Left ventricle myocardium superior (tissue), 1 donor: ENCODE results near the gene RNF112. TPM values are rescaled to one million over a fixed set of nuclear protein-coding genes. Genes with fewer than 3 reads are reported as not detected.

Experiments
- ATAC-seq: fragments of 200-7000 bp; cut with Tn5 transposase; one replicate; pipeline ENCODE4 v1.9.1; 2020; ENCODE audit warnings: mild to moderate bottlenecking, moderate library complexity
- DNase-seq: peaks from one replicate; pipeline ENCODE4 v3.0.0-alpha.2; 2020
- intact Hi-C: fragments of 100-400 bp; cut with micrococcal nuclease; formaldehyde crosslinking; loops from one replicate; pipeline ENCODE4 v1.11.0; 2022
- total RNA-seq: library from RNA; stranded (reverse); fragmentation: NEBNext Ultra II Directional; extraction: Animal tissue kit (Norgen Biotek cat#: 25700); gene quantifications from one replicate; pipeline ENCODE4 v1.2.1, GENCODE V29; 2021
- donor health status: DM: no; HTN: yes; CAD: no; lungs with severe emphysema.

RNF112 gene
- total RNA-seq, 1 donor from 2014 or later: 3.5 TPM

DNA sequence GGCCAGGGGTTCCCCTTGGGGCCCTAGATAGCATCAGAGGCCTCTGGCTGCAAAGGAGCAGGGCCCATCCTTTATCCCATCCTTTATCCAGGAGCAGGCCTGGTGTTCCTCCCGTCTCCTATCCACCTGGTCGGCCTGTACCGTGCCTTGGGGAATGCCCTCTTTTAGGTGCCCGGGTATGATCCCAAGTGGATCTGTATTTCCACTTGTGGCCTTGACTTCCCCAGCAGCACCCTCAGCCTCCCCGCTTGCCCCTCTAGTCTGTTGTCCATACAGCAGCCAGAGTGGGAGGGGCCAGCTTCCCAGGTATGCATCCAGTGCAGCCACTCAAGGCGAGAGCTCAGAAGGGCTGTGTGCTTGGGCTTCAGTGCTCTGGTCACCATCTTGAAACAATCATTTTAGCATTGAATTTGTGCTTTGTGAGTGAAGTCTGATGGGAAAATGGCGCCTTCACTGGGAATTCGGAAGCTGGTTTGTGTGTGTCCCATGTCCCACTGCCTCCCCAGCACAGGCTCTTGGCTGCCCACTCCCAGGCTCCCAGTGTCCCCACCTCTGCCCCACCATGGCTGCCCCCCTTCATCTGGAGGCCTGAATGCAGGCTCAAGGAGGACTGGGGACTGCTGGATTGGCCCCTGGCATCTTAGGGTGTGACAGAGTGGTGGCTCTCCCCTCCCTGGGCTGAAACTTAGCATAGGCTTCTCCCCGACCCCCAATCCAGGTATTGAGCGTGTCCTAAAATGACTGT is 3.3 kb upstream of the RNF112 start:
- intact Hi-C loops: no loop called here
- DNase-seq (no peak), ATAC-seq (no peak)

DNA sequence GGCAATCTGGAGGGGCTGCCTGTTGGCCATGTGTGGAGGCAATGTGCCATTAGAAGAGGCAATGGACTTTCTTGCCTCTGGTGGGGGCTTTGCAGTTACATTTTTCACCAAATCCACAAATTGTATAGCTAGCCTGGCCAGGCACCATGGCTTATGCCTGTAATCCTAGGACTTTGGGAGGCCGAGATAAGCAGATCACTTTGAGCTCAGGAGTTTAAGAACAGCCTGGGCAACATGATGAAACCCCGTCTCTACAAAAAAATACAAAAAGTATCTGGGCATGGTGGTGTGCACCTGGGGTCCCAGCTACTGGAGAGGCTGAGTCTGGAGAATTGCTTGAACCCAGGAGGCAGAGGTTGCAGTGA is 2.7 kb upstream of the RNF112 start:
- DNase-seq (no peak), ATAC-seq (no peak)
- intact Hi-C loops: no loop called here

DNA sequence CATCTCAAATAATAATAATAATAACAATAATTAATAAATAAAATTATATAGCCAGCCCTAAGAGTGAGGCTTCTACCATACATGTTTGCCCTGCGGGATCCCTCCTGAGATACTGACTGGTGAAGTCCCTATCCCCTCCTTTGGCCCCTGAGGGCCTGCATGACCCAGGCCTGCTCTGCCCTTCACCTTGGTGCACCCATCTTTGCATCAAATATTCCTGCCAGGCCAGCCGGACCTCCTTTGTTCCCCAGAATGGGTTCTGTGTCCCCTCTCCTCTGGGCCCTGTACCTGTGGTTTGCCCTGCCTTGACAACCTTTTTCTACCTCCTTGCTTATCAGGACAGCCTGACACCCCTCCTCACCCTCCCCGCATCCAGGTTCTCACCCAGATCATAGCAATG is 2.0 kb upstream of the RNF112 start:
- ATAC-seq (no peak), DNase-seq (no peak)
- intact Hi-C loops: no loop called here

DNA sequence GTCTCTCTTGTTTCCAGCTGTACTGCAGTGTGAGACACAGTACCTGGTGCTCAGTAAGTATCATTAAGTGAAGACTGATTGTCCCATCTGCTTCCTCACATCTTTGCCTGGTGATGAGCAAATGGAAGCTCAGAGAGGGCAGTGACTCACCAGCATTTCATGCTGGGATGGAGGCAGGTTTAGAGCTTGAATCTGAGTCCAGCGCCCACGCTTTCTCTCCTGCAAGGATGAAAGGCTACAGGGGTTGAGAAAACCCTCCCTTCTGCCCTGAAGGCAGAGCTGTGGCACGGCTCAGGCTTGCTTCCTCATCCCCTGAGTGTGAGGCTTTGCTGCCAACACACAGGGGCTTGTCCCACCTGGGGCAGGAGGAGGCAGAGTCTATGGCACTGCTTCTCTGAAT is 1.5 kb upstream of the RNF112 start:
- DNase-seq (no peak), ATAC-seq (no peak)
- intact Hi-C loops: no loop called here

DNA sequence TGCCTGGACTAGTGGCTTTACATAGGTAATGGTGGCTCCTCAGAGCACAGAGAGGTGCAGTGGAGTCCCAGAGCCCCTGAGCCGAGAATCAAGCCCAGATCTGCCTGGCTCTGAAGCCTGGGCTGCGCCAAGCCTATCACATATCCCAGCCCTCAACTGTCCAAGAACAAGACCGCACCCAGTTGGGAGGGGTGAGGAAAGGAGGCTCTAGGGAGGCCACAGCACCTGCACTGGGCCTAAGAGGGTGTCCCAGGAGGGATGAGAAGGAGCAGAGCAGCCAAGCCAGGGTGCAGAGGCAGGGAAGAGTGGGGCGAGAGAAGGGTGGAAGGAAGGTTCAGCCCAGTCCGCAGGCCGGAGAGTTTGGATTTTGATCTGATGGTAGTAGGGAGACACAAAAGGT is 941 bp upstream of the RNF112 start:
- ATAC-seq: no peak
- DNase-seq: no peak
- intact Hi-C loops: no loop called here

DNA sequence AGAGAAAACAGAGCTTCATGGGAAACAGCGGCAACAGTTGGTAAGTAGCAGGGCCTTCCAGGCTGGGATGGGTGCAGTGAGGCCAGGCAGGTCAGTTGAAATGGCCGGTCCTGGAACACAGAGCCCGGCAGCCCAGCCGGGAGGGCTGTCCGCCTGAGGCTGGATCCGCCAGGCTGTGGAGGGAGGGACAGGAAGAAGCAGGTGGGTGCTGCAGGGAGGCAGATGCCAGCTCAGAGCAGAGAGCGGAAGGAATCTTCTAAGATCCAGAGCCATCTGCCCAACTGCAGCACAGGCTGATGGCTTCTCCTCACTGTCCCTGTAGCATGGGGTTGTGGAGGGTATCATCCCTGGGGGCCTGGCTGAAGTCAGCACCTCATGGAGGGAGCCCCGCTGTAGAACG is 599 bp downstream of the RNF112 start:
- DNase-seq (no peak), ATAC-seq (peak; percentile 39)
- intact Hi-C loops: no loop called here

DNA sequence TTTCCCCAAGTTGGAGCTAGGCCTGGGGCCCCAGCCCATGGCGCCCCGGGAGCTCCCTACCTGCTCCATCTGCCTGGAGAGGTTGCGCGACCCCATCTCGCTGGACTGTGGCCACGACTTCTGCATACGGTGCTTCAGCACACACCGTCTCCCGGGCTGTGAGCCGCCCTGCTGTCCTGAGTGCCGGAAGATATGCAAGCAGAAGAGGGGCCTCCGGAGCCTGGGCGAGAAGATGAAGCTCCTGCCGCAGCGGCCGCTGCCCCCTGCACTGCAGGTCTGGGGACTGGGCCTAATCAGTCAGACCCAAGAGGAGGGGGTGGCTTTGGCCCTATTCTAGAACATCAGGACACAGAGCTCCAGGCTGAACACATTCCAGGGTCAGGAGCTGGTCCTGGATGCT is 1.5 kb downstream of the RNF112 start:
- ATAC-seq: no peak
- no peak for DNase-seq
- intact Hi-C loops: no loop called here

DNA sequence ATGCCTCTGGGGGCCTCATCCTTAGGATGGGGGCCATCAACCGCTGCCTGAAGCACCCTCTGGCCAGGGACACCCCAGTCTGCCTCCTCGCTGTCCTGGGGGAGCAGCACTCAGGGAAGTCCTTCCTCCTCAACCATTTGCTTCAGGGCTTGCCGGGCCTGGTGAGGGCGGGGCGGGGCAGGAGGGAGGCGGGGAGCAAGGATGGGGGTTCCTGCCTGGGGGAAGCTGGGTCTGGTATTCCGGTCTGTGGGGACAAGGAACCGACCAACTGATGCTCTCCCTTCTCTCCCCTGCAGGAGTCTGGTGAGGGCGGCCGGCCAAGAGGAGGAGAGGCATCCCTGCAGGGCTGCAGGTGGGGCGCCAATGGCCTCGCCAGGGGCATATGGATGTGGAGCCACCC is 2.0 kb downstream of the RNF112 start:
- ATAC-seq (no peak), DNase-seq (no peak)
- intact Hi-C loops: no loop called here

DNA sequence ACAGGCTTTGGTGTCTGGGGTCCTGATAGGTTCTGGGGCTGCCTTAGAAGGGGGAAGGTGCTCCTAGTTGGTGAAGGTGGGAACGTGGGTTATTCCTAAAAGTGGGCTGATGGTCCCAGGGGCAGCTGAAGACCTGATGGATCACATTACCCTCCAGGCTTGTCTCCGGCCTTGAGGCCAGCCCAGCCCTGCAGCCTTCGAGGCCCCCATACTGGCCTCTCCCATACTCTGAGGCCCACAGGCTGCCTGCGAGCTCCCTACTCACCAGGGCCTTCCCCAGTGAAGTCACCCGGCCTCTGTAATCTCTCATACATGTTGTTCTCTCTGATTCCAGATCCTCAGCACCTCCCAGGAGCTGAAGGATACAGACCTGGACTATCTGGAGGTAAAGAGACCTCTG is 2.7 kb downstream of the RNF112 start:
- DNase-seq (no peak), ATAC-seq (no peak)
- intact Hi-C loops: no loop called here

DNA sequence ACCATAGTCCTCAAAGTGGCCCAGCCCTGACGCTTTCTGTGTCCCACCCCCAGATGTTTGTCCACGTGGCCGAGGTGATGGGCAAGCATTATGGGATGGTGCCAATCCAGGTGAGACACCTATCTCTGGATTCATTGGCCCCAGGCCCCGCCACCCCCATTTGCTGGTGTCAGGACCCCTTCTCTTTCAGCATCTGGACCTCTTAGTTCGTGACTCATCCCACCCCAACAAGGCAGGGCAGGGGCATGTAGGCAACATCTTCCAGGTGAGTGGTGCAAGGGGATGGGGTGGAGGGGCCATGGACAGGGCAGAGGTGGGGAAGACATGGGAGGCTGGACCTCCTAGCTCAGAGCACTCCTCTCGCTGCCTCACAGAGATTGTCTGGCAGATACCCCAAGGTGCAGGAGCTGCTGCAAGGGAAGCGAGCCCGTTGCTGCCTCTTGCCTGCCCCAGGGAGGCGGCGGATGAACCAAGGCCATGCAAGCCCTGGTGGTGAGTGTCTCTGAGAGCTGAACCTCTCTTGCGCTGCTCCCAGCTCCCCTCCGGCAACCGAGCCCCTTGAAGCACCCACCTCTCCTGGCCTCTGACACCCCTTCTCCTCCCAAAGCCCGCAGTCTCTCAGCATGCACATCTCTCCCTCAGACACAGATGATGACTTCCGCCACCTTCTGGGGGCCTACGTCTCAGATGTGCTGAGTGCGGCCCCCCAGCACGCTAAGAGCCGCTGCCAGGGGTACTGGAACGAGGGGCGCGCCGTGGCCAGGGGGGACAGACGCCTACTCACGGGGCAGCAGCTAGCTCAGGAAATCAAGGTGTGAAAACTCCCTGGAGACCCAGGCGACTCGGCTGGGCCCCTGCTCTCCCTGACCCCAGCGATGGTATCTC is 3.6 kb downstream of the RNF112 start:
- DNase-seq: no peak
- ATAC-seq: no peak
- intact Hi-C loops: no loop called here

DNA sequence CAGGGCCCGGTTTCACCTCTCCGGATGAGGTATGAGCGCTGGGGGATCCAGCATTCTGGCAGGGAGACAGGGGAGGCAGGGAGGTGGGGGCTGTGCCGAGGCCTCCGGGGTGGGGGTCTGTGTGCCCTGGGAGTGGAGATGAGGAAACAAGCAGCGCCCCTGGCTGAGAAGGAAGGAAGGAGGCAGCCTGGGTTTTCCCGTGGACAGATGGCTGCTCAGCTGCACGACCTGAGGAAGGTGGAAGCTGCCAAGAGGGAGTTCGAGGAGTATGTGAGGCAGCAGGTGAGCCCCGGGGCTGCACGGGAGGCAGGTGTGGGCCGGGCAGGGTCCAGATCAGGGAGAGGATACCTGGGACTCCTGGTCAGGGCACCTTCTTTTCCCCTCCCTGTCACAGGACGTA is 4.3 kb downstream of the RNF112 start:
- ATAC-seq: no peak

DNA sequence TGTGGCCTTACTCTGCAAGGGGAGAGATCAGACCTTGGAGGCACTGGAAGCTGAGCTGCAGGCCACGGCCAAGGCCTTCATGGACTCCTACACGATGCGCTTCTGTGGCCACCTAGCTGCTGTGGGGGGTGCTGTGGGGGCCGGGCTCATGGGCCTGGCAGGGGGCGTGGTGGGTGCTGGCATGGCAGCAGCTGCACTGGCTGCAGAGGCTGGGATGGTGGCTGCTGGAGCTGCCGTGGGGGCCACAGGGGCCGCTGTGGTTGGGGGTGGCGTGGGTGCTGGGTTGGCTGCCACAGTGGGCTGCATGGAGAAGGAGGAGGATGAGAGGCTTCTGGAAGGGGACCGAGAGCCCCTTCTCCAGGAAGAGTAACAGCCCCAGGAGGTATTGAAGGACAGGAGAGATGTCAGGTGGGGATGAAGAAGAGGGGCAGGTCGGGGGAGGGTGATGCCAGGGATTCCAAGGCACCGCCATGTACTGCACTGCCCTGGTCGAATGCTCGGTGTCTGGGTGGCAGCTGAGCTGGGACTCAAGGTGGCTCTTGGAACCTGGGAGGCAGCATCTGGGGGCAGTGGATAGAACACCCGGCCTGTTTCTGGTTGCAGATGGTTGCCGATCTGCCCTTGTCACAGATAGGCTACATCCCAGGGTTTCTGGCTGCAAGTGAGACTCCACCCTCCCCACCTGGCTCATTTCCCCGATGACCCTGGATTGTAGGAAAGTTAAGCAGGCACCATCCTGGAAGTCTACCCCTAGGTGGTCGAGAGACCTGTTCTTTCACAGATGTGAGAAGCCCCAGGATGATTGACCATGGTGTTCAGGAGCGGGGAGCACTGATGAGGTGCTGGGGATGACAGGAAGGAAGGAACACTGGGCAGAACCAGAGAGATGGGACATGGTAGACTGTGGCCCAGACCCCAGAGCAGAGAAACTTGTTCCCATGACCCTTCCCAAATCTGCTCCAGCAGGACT is 5.1 kb downstream of the RNF112 start:
- ATAC-seq (no peak), DNase-seq (no peak)
- intact Hi-C loops: no loop called here

More for the DNA sequence above, 4.3 kb downstream of the RNF112 start:
- intact Hi-C loops: no loop called here
- DNase-seq: no peak

DNA sequence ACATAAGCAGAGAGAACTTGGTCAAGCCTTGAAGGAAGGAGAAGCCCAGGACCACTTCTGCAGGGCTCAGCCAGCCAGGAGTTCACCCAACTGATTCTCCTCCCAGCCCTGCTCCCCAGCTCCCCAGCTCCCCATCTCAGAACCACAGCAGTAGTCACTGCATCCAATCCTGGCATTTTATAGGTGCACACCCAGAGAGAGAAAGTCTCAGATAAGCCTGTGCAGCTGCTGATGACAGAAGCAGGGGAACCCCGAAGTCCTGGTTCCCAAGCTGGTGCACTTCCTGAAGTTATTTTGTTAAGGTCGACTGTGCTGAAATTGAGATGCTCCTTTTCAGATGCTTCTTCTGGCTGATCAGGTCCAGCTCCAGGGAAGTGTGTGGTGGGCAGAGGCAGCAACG is 6.6 kb downstream of the RNF112 start:
- intact Hi-C loops: no loop called here
- DNase-seq: no peak
- no peak for ATAC-seq

DNA sequence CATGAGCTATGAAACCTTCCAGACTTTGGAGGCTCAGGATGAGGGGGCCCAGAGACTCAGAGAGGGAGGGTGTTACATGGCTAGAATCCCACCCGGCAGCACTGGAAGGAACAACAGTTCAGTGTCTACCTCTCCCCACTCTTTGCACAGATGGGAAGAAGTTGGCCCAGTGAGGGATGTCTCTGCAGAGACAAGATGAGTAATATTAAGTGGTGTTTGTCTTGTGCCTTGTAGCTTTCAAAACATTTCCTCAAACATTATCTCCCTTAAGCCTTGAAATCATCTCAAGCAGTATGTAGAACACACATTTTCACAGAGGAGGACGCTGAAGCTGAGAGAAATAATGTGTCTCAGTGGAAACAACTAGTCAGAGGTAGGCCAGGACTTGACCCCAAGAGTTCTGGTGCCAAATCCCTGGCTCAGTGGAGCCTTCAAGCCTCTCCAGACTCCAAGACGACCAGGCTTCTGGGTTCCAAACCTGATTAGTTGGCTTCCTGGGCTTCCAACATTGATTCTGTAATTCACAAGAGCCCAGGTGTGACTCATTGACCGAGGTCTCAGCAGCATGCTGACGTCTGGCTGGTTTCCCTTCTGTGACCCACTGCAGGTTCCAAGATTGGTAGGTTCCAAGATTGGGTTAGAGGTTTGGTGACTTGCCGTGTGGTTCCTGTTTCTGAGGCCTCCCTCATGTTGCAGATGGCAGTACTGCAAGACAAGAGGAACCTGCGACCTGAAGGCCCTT is 7.4 kb downstream of the RNF112 start:
- DNase-seq: no peak
- intact Hi-C loops: no loop called here
- peak; percentile 67 for ATAC-seq

DNA sequence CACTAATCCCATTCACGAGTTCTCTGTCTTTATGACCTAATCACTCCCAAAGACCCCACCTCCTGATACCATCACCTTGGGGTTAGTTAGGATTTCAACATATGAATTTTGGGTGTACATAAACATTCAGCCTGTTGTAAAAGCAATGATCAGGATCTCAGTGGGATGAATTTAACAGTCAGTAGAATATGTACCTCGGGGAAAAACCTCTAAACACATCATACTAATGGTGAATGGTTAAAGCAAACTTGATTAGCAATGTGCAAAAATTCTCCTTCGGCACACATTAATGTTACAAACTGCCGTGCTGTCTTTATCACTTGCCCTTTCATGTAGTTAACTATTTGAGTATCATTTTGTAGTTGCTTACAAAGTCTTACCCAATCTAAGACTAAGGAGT is 10.2 kb downstream of the RNF112 start:
- DNase-seq: no peak
- ATAC-seq: no peak
- intact Hi-C loops: no loop called here

DNA sequence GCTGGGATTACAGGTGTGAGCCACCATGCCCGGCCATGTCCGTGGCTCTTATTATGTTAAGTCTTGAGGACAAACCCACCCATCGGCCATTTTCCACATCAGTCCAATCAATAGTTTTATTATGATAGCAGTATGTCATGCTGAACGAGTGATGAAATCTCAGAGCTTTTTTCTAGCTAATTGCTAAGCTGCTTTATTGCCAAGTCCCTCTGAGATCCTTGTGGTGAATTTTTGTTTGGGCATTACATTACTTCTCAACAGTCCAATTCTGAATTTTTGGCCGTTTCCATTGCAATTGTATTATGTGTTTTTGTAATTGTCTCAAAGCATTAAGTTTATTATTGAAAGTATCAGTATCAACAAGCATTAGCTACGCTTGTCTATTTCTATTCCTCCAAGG is 10.9 kb downstream of the RNF112 start:
- ATAC-seq: no peak
- DNase-seq: no peak
- intact Hi-C loops: no loop called here

DNA sequence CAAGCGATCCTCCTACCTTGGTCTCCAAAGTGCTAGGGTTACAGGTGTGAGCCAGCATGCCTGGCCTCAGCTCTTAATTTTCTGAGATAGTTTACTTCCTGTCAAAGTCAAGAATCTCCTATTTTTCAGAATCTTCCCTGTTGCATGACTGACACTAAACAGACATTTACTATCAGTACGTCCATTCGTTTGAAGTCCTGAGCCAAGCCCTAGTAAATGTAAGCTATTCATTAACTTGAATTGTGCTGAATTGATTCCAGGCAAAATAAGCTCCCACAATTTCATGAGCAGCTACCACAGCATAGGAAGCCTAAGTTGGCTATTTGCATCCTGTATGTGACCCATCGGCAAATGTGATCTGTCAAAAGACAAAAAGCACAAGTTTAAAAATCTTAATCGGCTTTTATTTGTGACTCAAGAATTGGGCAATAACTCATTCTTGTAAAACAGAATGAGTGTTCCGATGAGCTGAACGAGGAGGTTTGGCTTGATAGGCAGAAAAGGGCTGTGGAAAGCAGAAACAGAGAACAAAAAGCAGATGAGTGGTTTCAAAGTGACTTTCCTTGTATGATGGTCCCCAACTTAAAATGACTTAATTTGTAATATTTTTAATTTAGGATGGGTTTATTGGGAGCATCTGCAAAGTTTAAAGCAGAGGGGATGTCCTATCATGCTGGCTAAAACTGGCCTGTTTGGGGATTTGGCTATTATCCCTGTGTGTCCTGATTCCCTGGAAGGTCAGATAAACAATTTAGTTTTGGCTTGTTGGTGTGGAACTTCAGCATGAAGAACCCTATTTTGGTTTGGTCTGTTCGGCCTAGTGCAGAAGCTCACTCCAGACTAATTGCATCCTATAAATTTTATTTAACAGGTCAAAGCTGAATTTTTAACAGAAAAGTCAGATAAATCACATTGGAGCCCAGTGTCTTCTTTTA is 14.2 kb downstream of the RNF112 start:
- ATAC-seq: peak; percentile 72
- no peak for DNase-seq

DNA sequence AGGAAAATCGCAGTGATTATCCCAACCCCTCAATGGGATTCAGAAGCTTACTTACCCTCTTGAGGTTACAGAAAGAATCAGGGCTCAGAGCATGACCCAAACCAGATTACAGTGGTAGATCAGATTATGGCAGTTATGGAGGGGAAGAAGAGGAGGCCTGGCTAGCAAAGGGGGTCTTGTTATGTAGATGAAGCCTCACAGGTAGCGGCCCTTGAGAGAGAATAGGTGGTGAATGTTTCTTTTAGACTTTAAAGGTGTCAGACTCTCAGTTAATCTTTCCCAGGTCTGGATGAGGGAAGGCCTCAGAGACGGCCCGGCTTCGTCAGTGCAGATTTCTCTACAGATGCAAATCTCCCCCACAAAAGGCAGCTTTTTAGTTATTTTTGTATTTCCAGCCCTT is 15.6 kb downstream of the RNF112 start:
- ATAC-seq (no peak), DNase-seq (no peak)
- intact Hi-C loops: no loop called here

More for the DNA sequence above, 14.2 kb downstream of the RNF112 start:
- intact Hi-C loops: no loop called here
